Left lobe of liver (tissue), 2 donors: ENCODE measurements around the gene NKTR. TPM values are rescaled to one million over a fixed set of nuclear protein-coding genes. Genes with fewer than 3 reads are reported as not detected.
"Not testable (repeated sequence)": the region's sequence is repeated elsewhere in the genome, so short reads cannot be mapped to it uniquely, and the experiment has no call there.

Experiments used
- ATAC-seq: fragments of 200-7000 bp; cut with Tn5 transposase; one replicate; pipeline ENCODE4 v1.9.1; 2020; ENCODE audit warnings: mild to moderate bottlenecking, moderate library complexity
- DNase-seq: peaks from one replicate; pipeline ENCODE4 v3.0.0-alpha.2; 2020; ENCODE audit warnings: low spot score
- total RNA-seq: library from RNA; stranded (reverse); gene quantifications from one replicate; pipeline ENCODE4 v1.2.1, GENCODE V29; 2021
- donor health status: DM: no; HTN: no; CAD: no; lungs with moderate emphysema.
- donor health status: DM: no; HTN: yes; CAD: no.

NKTR gene
- total RNA-seq, result 29.2 TPM

DNA sequence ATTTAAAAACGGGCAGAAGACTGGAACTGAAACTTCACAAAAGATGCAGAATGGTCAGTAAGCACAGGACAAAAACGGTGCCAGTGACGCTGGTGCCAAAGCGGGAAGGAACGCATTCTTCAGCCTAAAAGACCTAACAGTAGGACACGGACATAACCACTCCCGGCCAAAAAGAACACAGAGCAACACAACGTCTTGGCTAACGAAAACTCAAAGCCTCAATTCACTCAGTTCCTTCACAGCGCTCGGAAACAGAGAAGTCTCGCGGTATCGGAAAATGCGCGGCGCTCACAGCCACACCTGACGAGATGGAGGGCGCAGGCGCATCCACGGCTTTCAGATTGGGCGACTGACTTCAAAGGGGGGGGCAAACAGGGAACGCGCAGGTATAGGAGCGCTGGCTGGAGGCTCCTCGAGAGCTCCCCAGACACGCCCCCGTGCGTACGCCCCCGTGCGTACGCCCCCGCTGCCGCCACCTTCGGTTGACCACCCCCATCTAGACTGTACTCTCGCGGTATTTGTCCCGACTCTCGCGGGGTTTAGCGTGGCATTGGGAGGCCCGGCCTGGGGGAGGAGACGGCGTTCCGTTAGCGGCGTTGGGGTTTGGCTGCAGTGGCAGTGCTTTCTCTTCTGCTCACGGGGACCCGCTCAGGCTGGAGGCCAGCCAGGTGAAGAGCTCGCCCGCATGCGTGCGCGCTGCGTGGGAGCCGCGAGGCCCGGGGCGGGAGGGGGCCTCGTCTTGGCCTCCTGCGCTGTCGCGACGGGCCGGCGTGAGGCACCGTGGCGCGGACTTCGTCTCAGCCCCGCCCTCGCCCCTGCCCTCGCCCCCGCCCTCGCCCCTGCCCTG lies at the start of gene NKTR:
TSS of gene NKTR (plus strand) at position 576 of the 847 bp plus-strand sequence. CDS start 321 bp downstream, outside the sequence.
- peak; percentile 91 for ATAC-seq
- peak; percentile 99 for DNase-seq

DNA sequence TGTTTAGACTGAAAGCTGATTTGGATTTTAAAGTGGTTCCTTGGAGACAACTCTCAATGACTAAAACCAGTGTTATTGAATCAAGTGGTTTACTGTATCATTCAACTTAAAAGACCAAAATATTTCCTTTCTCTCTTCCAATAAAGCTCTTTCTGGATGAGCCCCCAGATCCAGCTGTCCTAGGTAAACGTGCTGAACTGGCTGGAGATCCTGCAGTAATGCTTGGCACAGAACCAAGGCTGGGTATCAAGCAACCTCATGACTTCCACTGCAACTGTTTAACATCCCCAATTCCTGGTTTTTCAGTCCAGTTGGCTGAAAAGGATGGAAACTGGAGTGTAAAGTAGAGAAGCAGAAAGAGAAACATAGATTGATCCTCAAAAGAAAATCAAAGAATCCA lies 47.7 kb upstream of the NKTR start:
- DNase-seq, result no peak
- ATAC-seq, result no peak

DNA sequence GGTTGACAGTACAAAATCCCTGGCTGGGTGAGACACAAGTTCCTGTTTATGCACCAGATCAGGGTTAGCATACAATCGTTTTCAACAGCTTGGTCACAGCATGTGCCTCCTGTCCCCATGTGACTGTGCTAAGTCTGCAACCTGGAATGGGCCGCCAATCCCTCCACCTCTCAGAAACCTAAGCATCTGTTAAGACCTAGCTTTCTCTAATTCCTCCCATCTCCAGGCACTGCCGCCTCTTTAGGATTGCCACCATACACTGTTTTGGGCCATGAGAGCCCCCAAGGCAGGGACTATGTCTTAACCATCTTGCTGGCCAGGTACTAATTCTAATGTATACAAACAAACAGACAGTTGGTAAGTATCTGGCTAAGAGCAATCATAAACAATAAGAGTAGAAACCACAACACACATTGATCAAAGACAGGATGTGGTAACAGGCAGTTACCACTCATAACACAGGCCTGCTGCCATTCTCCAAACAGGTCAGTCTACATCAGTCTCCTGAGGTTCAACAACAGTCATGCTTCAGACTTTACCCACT lies 44.3 kb upstream of the NKTR start:
- ATAC-seq, result no peak

GRCh38 chr3:42556817-42557216 lies 43.7 kb upstream of the NKTR start:
- not testable (repeated sequence) for ATAC-seq, DNase-seq

More for the DNA sequence above, 44.3 kb upstream of the NKTR start:
- no peak for DNase-seq

GRCh38 chr3:42557854-42558253 lies 42.6 kb upstream of the NKTR start:
- peak; percentile 44 for ATAC-seq
- no peak for DNase-seq

- DNase-seq (no peak), ATAC-seq (peak; percentile 47)
Measured at GRCh38 chr3:42562047-42562907, 38.2 kb upstream of the NKTR start.

DNA sequence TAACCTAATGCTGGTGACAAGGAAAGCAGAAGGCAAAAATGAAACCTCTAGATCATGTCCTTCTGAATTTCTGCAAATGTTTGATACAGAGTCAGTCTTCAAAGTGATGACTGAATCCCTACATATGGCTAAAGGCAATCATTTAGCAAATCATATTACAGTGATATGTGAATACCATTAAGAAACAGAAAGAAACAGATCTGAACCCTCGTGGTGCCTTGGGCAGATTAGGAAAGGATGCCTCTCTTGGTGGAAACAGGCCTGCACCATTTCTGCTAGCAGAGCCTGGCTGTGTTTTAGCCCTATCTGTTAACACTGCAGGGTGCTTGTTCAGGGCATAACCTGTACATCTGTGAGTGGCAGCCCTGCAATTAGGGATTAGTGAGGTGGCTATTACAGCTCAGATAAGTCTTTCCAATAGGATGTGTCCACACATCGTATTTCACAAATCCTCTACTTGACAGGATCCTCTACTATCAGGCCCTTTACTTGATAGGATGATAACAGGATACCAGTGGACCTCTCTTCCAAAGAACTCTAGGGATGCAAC lies 30.8 kb upstream of the NKTR start:
- ATAC-seq, result no peak
- DNase-seq, result no peak

GRCh38 chr3:42572278-42572677 lies 28.2 kb upstream of the NKTR start:
- DNase-seq, result no peak
- peak; percentile 96 for ATAC-seq

- DNase-seq (no peak), ATAC-seq (no peak)
Measured at GRCh38 chr3:42575137-42575741, 25.2 kb upstream of the NKTR start.

DNA sequence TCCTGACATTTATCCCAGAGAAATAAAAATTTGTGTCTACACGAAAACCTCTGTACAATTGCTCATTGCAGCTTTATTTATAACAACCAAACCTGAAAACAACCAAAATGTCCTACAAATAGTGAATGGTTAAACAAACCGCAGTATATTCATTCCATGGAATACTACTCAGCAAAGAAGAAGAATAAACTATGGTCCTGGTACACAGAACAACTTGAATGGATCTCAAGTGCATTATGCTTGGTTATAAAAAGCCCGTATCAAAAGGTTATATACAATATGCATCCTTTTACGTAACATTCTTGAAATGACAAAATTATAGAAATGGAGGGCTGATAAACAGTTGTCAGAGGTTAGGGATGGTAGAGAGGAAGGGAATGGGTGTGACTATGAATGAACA lies 22.4 kb upstream of the NKTR start:
- ATAC-seq, result no peak

DNA sequence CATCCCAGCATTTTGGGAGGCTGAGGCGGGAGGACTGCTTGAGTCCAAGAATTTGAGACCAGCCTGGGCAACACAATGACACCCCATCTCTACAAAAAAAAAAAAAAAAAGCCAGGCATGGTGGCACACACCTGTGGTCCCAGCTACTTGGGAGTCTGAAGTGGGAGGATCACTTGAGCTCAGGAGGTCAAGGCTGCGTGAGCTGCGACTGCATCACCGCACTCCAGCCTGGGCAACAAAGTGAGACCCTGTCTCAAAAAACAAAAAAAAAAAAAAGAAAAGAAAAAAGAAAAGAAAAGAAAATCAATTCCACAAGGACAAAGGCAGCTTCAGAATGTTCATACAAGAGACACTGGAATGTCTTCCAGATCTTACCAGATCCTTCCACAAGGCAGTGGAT lies 21.1 kb upstream of the NKTR start:
- ATAC-seq, DNase-seq: not testable (repeated sequence)

More for the DNA sequence above, 22.4 kb upstream of the NKTR start:
- DNase-seq, result no peak

GRCh38 chr3:42581400-42581708 lies 19.1 kb upstream of the NKTR start:
- no peak for ATAC-seq
- no peak for DNase-seq

DNA sequence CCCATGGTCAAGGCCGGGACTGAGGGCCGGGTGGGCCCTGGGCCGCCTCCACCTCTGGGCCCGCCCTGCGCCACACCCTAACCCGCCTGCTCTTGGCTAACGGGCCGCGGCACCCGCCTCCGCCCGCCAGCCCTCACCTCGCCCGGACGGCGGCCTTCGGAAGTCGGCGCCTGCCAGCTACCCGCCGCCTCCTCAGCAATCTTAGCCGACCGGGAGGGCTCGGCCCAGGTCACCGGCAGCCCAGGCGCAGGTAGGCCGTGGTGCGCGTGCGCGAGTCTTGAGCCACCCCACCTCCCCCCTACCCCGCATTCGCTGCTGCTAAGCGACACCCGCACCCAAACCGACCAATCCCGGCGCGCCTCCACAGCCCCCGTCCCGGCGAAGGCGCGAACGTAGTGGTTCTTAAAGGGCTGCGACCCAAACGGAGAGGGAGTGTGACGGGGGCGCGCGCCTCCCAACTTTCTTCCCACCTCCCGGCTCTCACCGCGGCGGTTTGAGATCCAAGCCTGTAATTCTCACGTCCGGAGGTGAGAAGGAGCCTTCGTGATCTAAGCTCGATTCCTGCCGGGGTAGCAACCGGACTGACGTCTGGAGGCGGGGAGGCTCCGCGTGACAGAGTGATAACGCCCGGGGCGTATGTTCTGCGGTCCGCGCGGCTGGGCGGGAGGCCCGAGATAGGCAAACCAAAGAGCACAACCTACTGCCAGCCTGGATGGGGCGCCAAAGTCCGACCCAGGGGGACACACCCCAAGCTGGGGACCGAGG lies 18.6 kb upstream of the NKTR start, which contains the start of gene SEC22C:
TSS of gene SEC22C (minus strand) at position 259 of the 765 bp plus-strand sequence. CDS start 12,921 bp downstream, outside the sequence.
- peak; percentile 96 for DNase-seq
- ATAC-seq, result peak; percentile 96

- ATAC-seq, result no peak
- no peak for DNase-seq
Measured at GRCh38 chr3:42582474-42583070, 17.9 kb upstream of the NKTR start.

DNA sequence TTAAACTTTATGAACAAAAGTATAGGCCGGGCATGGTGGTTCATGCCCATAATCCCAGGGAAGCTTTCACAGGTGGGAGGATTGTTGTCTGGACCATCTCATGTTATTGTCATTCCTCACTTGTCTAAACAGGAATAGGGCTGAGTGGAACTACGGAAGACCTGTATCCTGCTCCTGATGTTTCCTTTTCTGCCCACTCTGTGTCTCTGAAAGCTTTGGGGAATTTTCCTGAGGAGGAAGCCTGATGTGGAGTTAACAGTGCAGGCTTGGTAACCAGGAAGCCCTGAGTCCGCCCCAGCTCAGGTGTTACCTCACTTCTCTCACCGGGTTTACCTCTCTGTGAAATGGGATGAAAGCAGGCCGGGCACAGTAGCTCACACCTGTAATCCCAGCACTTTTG lies 11.9 kb upstream of the NKTR start:
- DNase-seq, result no peak
- ATAC-seq, result no peak

GRCh38 chr3:42589382-42590109 lies 10.9 kb upstream of the NKTR start:
- DNase-seq (no peak), ATAC-seq (no peak)

- ATAC-seq (peak; percentile 11), DNase-seq (no peak)
Measured at GRCh38 chr3:42590989-42591756, 9.3 kb upstream of the NKTR start.

GRCh38 chr3:42591811-42592210 lies 8.7 kb upstream of the NKTR start:
- ATAC-seq (no peak), DNase-seq (no peak)
